ENCODE measurements around the gene SRD5A2. TPM values are rescaled to one million over a fixed set of nuclear protein-coding genes. Genes with fewer than 3 reads are reported as not detected.

The SRD5A2 gene
- total RNA-seq, 1 experiment from 2014 or later, result not detected

- H3K4me3 ChIP-seq (replicated peaks in 1 of 2; ENCODE audit: low read depth in 1 of 2, low read length in 2 of 2), result no peak overlapping the region
- H3K79me2 ChIP-seq (ENCODE audit: insufficient read depth, low read length), result no peaks in the 10 kb centered on the region
- 0 out of 2 replicates have a peak, but pooled peaks have one; percentile 42 for ATAC-seq
- no peak for DNase-seq (ENCODE audit: low read depth, low spot score)
- no peaks in the 10 kb centered on the region for H4K20me1 ChIP-seq (ENCODE audit: insufficient read depth)
- H3K9me3 ChIP-seq (ENCODE audit: control insufficient read depth in 1 of 2, insufficient read depth in 1 of 2, low read depth in 1 of 2, low read length in 2 of 2), result no peaks in the 10 kb centered on the region
- H2AFZ ChIP-seq (ENCODE audit: low read depth, low read length, poor library complexity, severe bottlenecking), result no peak overlapping the region
- no peak overlapping the region for H3K9ac ChIP-seq (ENCODE audit: low read length)
- ChIA-PET POLR2A (no interaction called here), RAD21 (ENCODE audit: low non-redundant PET in 1 of 2, low total read pairs in 2 of 2, uncharacterized antibody in 2 of 2, unreplicated experiment in 2 of 2) (no interaction called here), CTCF (no interaction called here)
- H3K27ac ChIP-seq (ENCODE audit: low read depth, low read length), result no peak overlapping the region
- no peaks in the 10 kb centered on the region for H3K4me1 ChIP-seq (ENCODE audit: control insufficient read depth in 1 of 2, insufficient read depth in 2 of 2, low read length in 2 of 2)
- H3K4me2 ChIP-seq (ENCODE audit: low read length), result no peak overlapping the region
- intact Hi-C loops (cut with micrococcal nuclease), result no loop called here
- H3K36me3 ChIP-seq (ENCODE audit: control insufficient read depth in 1 of 2, insufficient read depth in 2 of 2, low read length in 2 of 2), result no peaks in the 10 kb centered on the region
- H3K27me3 ChIP-seq (ENCODE audit: insufficient read depth, low read length), result peaks cover under 1% of the 10 kb centered on the region; the same call in 1 of the 2 replicates
- TF ChIP-seq REST (IDR thresholded peaks at IDR 0.05; ENCODE audit: low read depth) (no peak), CTCF (IDR thresholded peaks at IDR 0.05 in 2 of 3, conservative IDR thresholded peaks at IDR 0.05 in 1 of 3; ENCODE audit: borderline replicate concordance in 1 of 3, insufficient read depth in 1 of 3, low read depth in 2 of 3, low read length in 2 of 3) (peak in 1 of 3 experiments; percentile 8; a peak in 1 of 6 replicates)
- no peaks in the 10 kb centered on the region for H3K9me2 ChIP-seq (ENCODE audit: insufficient read depth)
- no TSS peak for BruUV-seq (replicated peaks)
These were observed 41.2 kb downstream of the SRD5A2 start for GRCh38 chr2:31539505-31539904.

- H3K27ac ChIP-seq (ENCODE audit: low read depth, low read length), result no peak overlapping the region
- no peaks in the 10 kb centered on the region for H3K4me1 ChIP-seq (ENCODE audit: control insufficient read depth in 1 of 2, insufficient read depth in 2 of 2, low read length in 2 of 2)
- no peak overlapping the region for H3K9ac ChIP-seq (ENCODE audit: low read length)
- H3K36me3 ChIP-seq (ENCODE audit: control insufficient read depth in 1 of 2, insufficient read depth in 2 of 2, low read length in 2 of 2), result no peaks in the 10 kb centered on the region
- H3K4me2 ChIP-seq (ENCODE audit: low read length), result no peak overlapping the region
- ChIA-PET POLR2A (no interaction called here), RAD21 (ENCODE audit: low non-redundant PET in 1 of 2, low total read pairs in 2 of 2, uncharacterized antibody in 2 of 2, unreplicated experiment in 2 of 2) (no interaction called here), CTCF (no interaction called here)
- no peaks in the 10 kb centered on the region for H3K9me3 ChIP-seq (ENCODE audit: control insufficient read depth in 1 of 2, insufficient read depth in 1 of 2, low read depth in 1 of 2, low read length in 2 of 2)
- H2AFZ ChIP-seq (ENCODE audit: low read depth, low read length, poor library complexity, severe bottlenecking), result no peak overlapping the region
- DNase-seq (ENCODE audit: low read depth, low spot score) (no peak), ATAC-seq (no peak)
- BruUV-seq (replicated peaks), result no TSS peak
- H3K27me3 ChIP-seq (ENCODE audit: insufficient read depth, low read length), result peaks cover 4% of the 10 kb centered on the region; the same call in 1 of the 2 replicates
- intact Hi-C loops (cut with micrococcal nuclease), result no loop called here
- H4K20me1 ChIP-seq (ENCODE audit: insufficient read depth), result no peaks in the 10 kb centered on the region
- H3K9me2 ChIP-seq (ENCODE audit: insufficient read depth), result no peaks in the 10 kb centered on the region
- H3K4me3 ChIP-seq (replicated peaks in 1 of 2; ENCODE audit: low read depth in 1 of 2, low read length in 2 of 2), result no peak overlapping the region
- no peaks in the 10 kb centered on the region for H3K79me2 ChIP-seq (ENCODE audit: insufficient read depth, low read length)
- TF ChIP-seq MAX (IDR thresholded peaks at IDR 0.05) (no peak), POLR2A (IDR thresholded peaks at IDR 0.05; ENCODE audit: borderline replicate concordance, extremely low read depth, insufficient read depth, insufficient read length) (no peak), EZH2phosphoT487 (IDR thresholded peaks at IDR 0.05; ENCODE audit: borderline replicate concordance) (no peak), ZBTB33 (IDR thresholded peaks at IDR 0.05; ENCODE audit: extremely low read depth, insufficient replicate concordance, low read length) (no peak), SP1 (IDR thresholded peaks at IDR 0.05; ENCODE audit: low read depth) (no peak)
These were observed 45.0 kb downstream of the SRD5A2 start for GRCh38 chr2:31535768-31536167.

Measured in HCT116 (cell line).